Gastroesophageal sphincter (tissue), 3 donors: ENCODE data around the gene SLC32A1.

ENCODE experiments used
- POLR2A ChIP-seq, 2 donors: fragments of 450-650 bp; IDR thresholded peaks; one replicate each; pipeline ENCODE4 v1.6.1; 2017; ENCODE audit warnings: antibody characterized with exemption in 2 of 2, mild to moderate bottlenecking in 2 of 2, moderate library complexity in 1 of 2
- TF ChIP-seq, protein P1 (sequence below), 4 experiments: fragments of 200-600 bp in 2 of 4; fragments of 450-650 bp in 2 of 4; sonication (generic) in 1 of 4; IDR thresholded peaks; one replicate each; pipeline ENCODE4 v1.5.1; 2017 to 2019; ENCODE audit warnings: antibody characterized with exemption in 4 of 4, mild to moderate bottlenecking in 2 of 4, moderate library complexity in 2 of 4

DNA sequence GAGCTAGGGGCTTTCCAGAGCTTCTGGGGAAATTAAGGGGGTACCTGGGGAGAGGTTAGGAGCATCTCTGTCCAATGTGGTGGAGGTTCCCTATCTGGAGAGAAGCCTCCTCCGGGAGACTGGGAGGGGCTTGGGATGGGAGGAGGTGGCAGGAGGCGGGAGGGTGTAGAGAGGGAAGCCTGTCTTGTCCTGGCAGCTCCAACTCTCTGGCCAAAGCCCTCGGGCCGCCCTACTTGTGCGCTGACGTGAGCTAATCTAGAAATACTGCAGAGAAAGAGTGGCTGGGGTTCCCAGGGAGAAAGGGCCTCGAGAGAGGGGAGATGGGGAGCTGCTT lies 1.6 kb upstream of the SLC32A1 start:
- TF ChIP-seq POLR2A (IDR thresholded peaks at IDR 0.05): no peak
- TF ChIP-seq, protein P1, sequence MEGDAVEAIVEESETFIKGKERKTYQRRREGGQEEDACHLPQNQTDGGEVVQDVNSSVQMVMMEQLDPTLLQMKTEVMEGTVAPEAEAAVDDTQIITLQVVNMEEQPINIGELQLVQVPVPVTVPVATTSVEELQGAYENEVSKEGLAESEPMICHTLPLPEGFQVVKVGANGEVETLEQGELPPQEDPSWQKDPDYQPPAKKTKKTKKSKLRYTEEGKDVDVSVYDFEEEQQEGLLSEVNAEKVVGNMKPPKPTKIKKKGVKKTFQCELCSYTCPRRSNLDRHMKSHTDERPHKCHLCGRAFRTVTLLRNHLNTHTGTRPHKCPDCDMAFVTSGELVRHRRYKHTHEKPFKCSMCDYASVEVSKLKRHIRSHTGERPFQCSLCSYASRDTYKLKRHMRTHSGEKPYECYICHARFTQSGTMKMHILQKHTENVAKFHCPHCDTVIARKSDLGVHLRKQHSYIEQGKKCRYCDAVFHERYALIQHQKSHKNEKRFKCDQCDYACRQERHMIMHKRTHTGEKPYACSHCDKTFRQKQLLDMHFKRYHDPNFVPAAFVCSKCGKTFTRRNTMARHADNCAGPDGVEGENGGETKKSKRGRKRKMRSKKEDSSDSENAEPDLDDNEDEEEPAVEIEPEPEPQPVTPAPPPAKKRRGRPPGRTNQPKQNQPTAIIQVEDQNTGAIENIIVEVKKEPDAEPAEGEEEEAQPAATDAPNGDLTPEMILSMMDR (IDR thresholded peaks at IDR 0.05): no peak
